ENCODE results near the gene IGF2BP2.

DNA sequence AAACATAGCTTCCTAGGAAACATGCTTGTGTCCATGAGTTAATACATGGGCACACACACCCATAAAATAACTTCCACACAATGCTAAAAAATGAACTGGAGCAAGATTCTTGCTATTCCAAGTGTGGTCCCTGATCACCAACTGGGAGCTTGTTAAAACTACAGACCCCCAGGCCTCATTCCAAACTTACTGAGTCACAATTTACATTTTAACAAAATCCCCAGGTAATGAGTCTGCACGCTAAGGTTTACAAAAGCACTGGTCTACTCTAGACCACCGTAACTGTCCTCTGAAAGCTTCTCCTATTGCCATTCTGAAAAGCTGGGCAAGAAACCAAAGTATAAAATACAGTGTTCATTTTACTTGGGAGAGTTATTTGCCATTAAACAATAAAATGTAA is 45.4 kb downstream of the IGF2BP2 start:
- TF ChIP-seq, protein P1, sequence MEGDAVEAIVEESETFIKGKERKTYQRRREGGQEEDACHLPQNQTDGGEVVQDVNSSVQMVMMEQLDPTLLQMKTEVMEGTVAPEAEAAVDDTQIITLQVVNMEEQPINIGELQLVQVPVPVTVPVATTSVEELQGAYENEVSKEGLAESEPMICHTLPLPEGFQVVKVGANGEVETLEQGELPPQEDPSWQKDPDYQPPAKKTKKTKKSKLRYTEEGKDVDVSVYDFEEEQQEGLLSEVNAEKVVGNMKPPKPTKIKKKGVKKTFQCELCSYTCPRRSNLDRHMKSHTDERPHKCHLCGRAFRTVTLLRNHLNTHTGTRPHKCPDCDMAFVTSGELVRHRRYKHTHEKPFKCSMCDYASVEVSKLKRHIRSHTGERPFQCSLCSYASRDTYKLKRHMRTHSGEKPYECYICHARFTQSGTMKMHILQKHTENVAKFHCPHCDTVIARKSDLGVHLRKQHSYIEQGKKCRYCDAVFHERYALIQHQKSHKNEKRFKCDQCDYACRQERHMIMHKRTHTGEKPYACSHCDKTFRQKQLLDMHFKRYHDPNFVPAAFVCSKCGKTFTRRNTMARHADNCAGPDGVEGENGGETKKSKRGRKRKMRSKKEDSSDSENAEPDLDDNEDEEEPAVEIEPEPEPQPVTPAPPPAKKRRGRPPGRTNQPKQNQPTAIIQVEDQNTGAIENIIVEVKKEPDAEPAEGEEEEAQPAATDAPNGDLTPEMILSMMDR (IDR thresholded peaks at IDR 0.05), result no peak
- no peak for TF ChIP-seq EZH2 (IDR thresholded peaks at IDR 0.05; ENCODE audit: borderline replicate concordance, insufficient read depth, low read depth, low read length, poor library complexity, severe bottlenecking)
